ENCODE results near the gene LAGE3. TPM values are rescaled to one million over a fixed set of nuclear protein-coding genes. Genes with fewer than 3 reads are reported as not detected.

The LAGE3 gene
- total and polyA plus RNA-seq, 8 donors: 9.5 to 19.6 (median 12.7) TPM

DNA sequence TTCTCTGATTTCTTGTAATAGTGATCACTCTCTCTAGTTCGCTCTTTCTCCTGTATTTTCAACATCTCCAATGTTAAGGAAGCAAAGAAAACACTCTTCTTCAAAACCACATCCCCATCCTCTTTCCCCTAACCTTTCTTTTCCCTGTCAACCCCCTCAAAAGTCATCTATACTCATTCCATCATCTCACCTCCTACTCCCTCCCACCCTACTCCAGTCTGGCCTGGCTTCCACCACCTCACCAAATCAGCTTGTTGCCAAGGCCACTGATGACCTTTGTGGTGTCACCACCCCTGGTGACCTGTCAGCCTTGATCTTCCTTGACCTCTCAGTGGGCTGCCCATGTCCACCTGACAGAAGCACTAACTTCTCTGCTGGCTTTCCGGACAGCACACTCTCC is 34.6 kb upstream of the LAGE3 start:
- H3K9me3 ChIP-seq: no peaks in the 10 kb centered on the region
- H3K27ac ChIP-seq: no peak overlapping the region
- DNase-seq (no peak), ATAC-seq (no peak), FAIRE-seq (no peak)
- TF ChIP-seq, protein P1, sequence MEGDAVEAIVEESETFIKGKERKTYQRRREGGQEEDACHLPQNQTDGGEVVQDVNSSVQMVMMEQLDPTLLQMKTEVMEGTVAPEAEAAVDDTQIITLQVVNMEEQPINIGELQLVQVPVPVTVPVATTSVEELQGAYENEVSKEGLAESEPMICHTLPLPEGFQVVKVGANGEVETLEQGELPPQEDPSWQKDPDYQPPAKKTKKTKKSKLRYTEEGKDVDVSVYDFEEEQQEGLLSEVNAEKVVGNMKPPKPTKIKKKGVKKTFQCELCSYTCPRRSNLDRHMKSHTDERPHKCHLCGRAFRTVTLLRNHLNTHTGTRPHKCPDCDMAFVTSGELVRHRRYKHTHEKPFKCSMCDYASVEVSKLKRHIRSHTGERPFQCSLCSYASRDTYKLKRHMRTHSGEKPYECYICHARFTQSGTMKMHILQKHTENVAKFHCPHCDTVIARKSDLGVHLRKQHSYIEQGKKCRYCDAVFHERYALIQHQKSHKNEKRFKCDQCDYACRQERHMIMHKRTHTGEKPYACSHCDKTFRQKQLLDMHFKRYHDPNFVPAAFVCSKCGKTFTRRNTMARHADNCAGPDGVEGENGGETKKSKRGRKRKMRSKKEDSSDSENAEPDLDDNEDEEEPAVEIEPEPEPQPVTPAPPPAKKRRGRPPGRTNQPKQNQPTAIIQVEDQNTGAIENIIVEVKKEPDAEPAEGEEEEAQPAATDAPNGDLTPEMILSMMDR (IDR thresholded peaks at IDR 0.05): no peak
- H3K27me3 ChIP-seq: no peaks in the 10 kb centered on the region
- no peaks in the 10 kb centered on the region for H3K36me3 ChIP-seq
- WGBS, 2 donors: 80 to 90% methylated on average over 2 of the region's 2 CpGs
- H3K4me1 ChIP-seq: no peaks in the 10 kb centered on the region
- intact Hi-C loops (cut with DNase I): no loop called here
- no peak overlapping the region for H3K4me3 ChIP-seq

DNA sequence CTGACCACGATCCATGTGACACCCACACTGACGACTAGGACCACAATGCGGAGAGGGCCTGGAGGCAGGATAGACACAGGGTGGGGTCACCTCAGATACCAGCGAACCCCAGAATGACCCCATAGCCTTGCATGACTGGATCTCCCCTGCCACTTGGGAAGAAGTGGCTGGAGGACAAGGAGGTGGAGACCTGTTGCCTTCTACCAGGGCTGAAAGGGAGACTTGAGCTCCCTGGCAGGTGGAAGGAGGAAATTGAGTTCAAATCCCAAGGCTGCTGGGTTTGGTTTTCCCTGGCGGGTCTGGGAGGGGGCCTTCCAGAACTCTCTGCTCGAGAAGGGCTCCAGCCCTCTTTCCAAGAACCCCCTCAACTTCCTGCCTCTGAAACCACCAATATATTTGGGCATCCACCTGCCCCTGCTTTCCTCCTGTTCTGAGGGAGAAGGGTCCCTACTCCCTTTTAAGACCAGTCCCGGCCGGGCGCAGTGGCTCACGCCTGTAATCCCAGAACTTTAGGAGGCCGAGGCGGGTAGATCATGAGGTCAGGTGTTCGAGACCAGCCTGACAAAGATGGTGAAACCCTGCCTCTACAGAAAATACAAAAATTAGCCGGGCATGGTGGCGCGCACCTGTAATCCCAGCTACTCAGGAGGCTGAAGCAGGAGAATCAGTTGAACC is 33.9 kb upstream of the LAGE3 start:
- H3K27me3 ChIP-seq: no peaks in the 10 kb centered on the region
- DNase-seq (no peak), FAIRE-seq (no peak), ATAC-seq (no peak)
- H3K27ac ChIP-seq: no peak overlapping the region
- TF ChIP-seq, protein P1 (IDR thresholded peaks at IDR 0.05): no peak
- no peak overlapping the region for H3K4me3 ChIP-seq
- intact Hi-C loops (cut with DNase I): no loop called here
- no peaks in the 10 kb centered on the region for H3K36me3 ChIP-seq
- no peaks in the 10 kb centered on the region for H3K9me3 ChIP-seq
- 87 to 94% methylated on average over 16 of the region's 16 CpGs for WGBS, 2 donors
- no peaks in the 10 kb centered on the region for H3K4me1 ChIP-seq

DNA sequence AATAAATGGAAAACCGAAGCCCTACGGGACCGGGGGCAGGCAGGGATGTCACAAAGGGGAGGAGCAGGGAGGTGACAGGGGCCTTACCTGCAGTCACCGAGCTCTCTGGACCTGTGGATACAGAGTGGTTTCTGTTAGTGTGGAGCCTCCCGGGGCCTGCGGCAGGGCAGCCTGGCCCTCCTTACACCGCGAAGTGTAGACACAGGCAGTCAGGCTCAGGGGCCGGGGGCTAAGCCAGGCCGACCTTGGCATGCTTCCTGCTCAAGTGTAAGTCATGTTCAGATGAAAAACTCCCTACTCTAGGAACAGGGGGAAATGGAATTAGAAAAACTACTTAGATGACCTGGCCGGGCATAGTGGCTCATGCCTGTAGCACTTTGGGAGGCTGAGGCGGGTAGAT is 32.7 kb upstream of the LAGE3 start:
- Histone ChIP-seq H3K4me3 (no peak overlapping the region), H3K27ac (no peak overlapping the region), H3K36me3 (peaks cover 0 to 6% (median 0%) of the 10 kb centered on the region in 3 donors), H3K27me3 (no peaks in the 10 kb centered on the region), H3K9me3 (no peaks in the 10 kb centered on the region), H3K4me1 (no peaks in the 10 kb centered on the region)
- WGBS, 2 donors: 81 to 83% methylated on average over 12 of the region's 12 CpGs
- FAIRE-seq: no peak
- TF ChIP-seq, protein P1 (IDR thresholded peaks at IDR 0.05): no peak
- DNase-seq: no peak
- no peak for ATAC-seq
- intact Hi-C loops (cut with DNase I): no loop called here

DNA sequence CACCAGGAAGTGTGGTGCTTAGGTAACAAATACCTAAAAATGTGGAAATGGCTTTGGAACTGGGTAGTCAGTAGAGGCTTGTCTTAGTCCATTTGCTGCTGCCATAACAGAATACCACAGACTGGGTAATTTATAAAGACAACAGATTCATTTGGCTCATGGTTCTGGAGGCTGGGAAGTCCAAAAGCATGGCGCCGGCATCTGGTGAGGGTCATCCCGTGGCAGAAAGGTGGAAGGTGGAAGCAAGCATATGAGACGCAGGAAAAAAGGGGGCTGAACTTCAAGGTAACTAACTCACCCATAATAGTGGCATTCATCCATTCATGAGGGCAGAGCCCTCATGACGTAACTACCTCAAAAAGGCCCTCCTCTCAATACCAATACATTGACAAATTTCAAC is 30.4 kb upstream of the LAGE3 start:
- peaks cover 0 to 6% (median 0%) of the 10 kb centered on the region in 3 donors for H3K36me3 ChIP-seq
- TF ChIP-seq, protein P1 (IDR thresholded peaks at IDR 0.05): no peak
- 86 to 97% methylated on average over 5 of the region's 5 CpGs for WGBS, 2 donors

DNA sequence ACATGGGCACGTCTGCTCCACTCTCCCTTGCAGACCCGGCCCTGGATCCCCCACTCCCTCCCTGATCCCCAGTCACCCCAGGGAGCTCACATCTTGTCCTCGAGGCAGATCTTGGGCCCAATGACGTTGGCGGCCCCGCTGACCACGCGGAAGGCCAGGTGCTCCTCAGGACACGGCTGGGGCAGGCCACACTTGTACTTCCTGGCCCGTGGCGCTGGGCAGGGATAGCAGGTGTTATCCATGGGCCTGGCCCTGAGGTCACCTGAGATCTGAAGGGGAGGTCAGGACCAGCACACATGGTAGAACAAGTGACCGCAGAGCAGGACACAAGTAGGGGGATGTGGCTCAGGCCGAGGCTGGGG is 29.3 kb upstream of the LAGE3 start:
- H3K36me3 ChIP-seq: peaks cover 0 to 6% (median 0%) of the 10 kb centered on the region in 3 donors

More for the DNA sequence above, 30.4 kb upstream of the LAGE3 start:
- intact Hi-C loops (cut with DNase I): no loop called here
- Histone ChIP-seq H3K9me3 (no peaks in the 10 kb centered on the region), H3K27me3 (no peaks in the 10 kb centered on the region), H3K4me1 (no peaks in the 10 kb centered on the region), H3K4me3 (no peak overlapping the region), H3K27ac (no peak overlapping the region)
- no peak for FAIRE-seq
- DNase-seq: no peak
- ATAC-seq: no peak

More for the DNA sequence above, 29.3 kb upstream of the LAGE3 start:
- Histone ChIP-seq H3K4me3 (no peak overlapping the region), H3K9me3 (no peaks in the 10 kb centered on the region), H3K4me1 (no peaks in the 10 kb centered on the region), H3K27ac (no peak overlapping the region), H3K27me3 (no peaks in the 10 kb centered on the region)
- ATAC-seq (no peak), FAIRE-seq (no peak), DNase-seq (peak in 1 of 6 donors; percentile 69)
- TF ChIP-seq, protein P1 (IDR thresholded peaks at IDR 0.05): no peak
- intact Hi-C loops (cut with DNase I): no loop called here
- 82 to 84% methylated on average over 13 of the region's 13 CpGs for WGBS, 2 donors

Measured in pancreas (tissue), 10 donors.